Skin epidermis (tissue), 12 donors: ENCODE measurements around the gene TEX52.

ENCODE experiments used
- H3K27ac ChIP-seq, 21 experiments: fragments of 200-600 bp; sonication (generic) in 11 of 21; one replicate each; pipeline ENCODE4 v1.5.0; 2020; ENCODE audit warnings: mild to moderate bottlenecking in 3 of 21, inconsistent platforms in 2 of 21, moderate library complexity in 2 of 21
- H3K4me3 ChIP-seq, 7 experiments: fragments of 200-600 bp; sonication (generic) in 2 of 7; one replicate each; pipeline ENCODE4 v1.5.0; 2020; ENCODE audit warnings: inconsistent platforms in 2 of 7, mild to moderate bottlenecking in 2 of 7, moderate library complexity in 1 of 7

TEX52 gene

GRCh38 chr12:2857021-2857431 lies at the start of gene TEX52:
Gene TEX52 (minus strand): TSS chr12:2857039. CDS start chr12:2857026, 13 bp downstream.
- no peak within 1 kb of the TSS for H3K27ac ChIP-seq

GRCh38 chr12:2904260-2904659 lies 47.4 kb upstream of the TEX52 start:
- Histone ChIP-seq H3K27ac (no peak overlapping the region), H3K4me3 (no peak overlapping the region)

More at GRCh38 chr12:2857021-2857431, at the start of gene TEX52:
- no peak within 1 kb of the TSS for H3K4me3 ChIP-seq

- H3K27ac ChIP-seq: peak overlapping the region in 1 of 21 experiments; percentile 23
These were observed 45.5 kb upstream of the TEX52 start for GRCh38 chr12:2902272-2902880.

GRCh38 chr12:2900642-2901041 lies 43.8 kb upstream of the TEX52 start:
- Histone ChIP-seq H3K4me3 (no peak overlapping the region), H3K27ac (no peak overlapping the region)

More at GRCh38 chr12:2902272-2902880, 45.5 kb upstream of the TEX52 start:
- no peak overlapping the region for H3K4me3 ChIP-seq

- H3K4me3 ChIP-seq: no peak overlapping the region
These were observed 40.6 kb upstream of the TEX52 start for GRCh38 chr12:2897418-2897817.

GRCh38 chr12:2895511-2895910 lies 38.7 kb upstream of the TEX52 start:
- H3K4me3 ChIP-seq: no peak overlapping the region
- H3K27ac ChIP-seq: peak overlapping the region in 2 of 21 experiments; percentile 3 to 16

More at GRCh38 chr12:2897418-2897817, 40.6 kb upstream of the TEX52 start:
- no peak overlapping the region for H3K27ac ChIP-seq

GRCh38 chr12:2895051-2895451 lies 38.2 kb upstream of the TEX52 start:
- Histone ChIP-seq H3K4me3 (no peak overlapping the region), H3K27ac (peak overlapping the region in 3 of 21 experiments; percentile 3 to 52 (median 14))

- H3K4me3 ChIP-seq: no peak overlapping the region
- H3K27ac ChIP-seq: peak overlapping the region in 9 of 21 experiments; percentile 31 to 67 (median 45)
These were observed 36.2 kb upstream of the TEX52 start for GRCh38 chr12:2893007-2893406.

- Histone ChIP-seq H3K27ac (peak overlapping the region in 9 of 21 experiments; percentile 6 to 96 (median 67)), H3K4me3 (peak overlapping the region in 2 of 7 experiments; percentile 74 to 75)
These were observed 35.4 kb upstream of the TEX52 start for GRCh38 chr12:2892246-2892645.

GRCh38 chr12:2891240-2892053 lies 34.6 kb upstream of the TEX52 start:
- Histone ChIP-seq H3K4me3 (peak overlapping the region; percentile 66 to 99 (median 75)), H3K27ac (peak overlapping the region; percentile 66 to 99 (median 91))

GRCh38 chr12:2890388-2891239 lies 33.8 kb upstream of the TEX52 start, which contains the start of gene TULP3:
Gene TULP3 (plus strand): TSS chr12:2890891. CDS start chr12:2890948, 57 bp downstream.
- Histone ChIP-seq H3K27ac (peak within 1 kb of the TSS; percentile 66 to 99 (median 91)), H3K4me3 (peak within 1 kb of the TSS; percentile 66 to 99 (median 75))

- peak overlapping the region; percentile 66 to 99 (median 75) for H3K4me3 ChIP-seq
- peak overlapping the region in 19 of 21 experiments; percentile 41 to 98 (median 91) for H3K27ac ChIP-seq
These were observed 33.2 kb upstream of the TEX52 start for GRCh38 chr12:2890001-2890387.

- no peak overlapping the region for H3K27ac ChIP-seq
- H3K4me3 ChIP-seq: no peak overlapping the region
These were observed 30.1 kb upstream of the TEX52 start for GRCh38 chr12:2886768-2887450.

- Histone ChIP-seq H3K4me3 (no peak overlapping the region), H3K27ac (no peak overlapping the region)
These were observed 28.0 kb upstream of the TEX52 start for GRCh38 chr12:2884810-2885209.

- no peak overlapping the region for H3K4me3 ChIP-seq
- H3K27ac ChIP-seq: no peak overlapping the region
These were observed 23.0 kb upstream of the TEX52 start for GRCh38 chr12:2879853-2880252.

GRCh38 chr12:2877953-2878732 lies 21.3 kb upstream of the TEX52 start:
- Histone ChIP-seq H3K4me3 (peak overlapping the region; percentile 53 to 99 (median 87)), H3K27ac (peak overlapping the region; percentile 29 to 98 (median 95))

GRCh38 chr12:2877047-2877952 lies 20.5 kb upstream of the TEX52 start, which contains the start of the genes FOXM1 and RHNO1:
Gene FOXM1 (minus strand): TSS chr12:2877174. CDS start chr12:2874478, 2,696 bp downstream.
Gene RHNO1 (plus strand): TSS chr12:2877223. CDS start chr12:2885367, 8,144 bp downstream.
- H3K27ac ChIP-seq: peak within 1 kb of the TSS; percentile 68 to 98 (median 95)
- peak within 1 kb of the TSS; percentile 53 to 99 (median 87) for H3K4me3 ChIP-seq
